ENCODE results near the gene SMIM3. TPM values are rescaled to one million over a fixed set of nuclear protein-coding genes. Genes with fewer than 3 reads are reported as not detected.

Gene SMIM3
- total RNA-seq, 1 donor from 2014 or later = 177 TPM

DNA sequence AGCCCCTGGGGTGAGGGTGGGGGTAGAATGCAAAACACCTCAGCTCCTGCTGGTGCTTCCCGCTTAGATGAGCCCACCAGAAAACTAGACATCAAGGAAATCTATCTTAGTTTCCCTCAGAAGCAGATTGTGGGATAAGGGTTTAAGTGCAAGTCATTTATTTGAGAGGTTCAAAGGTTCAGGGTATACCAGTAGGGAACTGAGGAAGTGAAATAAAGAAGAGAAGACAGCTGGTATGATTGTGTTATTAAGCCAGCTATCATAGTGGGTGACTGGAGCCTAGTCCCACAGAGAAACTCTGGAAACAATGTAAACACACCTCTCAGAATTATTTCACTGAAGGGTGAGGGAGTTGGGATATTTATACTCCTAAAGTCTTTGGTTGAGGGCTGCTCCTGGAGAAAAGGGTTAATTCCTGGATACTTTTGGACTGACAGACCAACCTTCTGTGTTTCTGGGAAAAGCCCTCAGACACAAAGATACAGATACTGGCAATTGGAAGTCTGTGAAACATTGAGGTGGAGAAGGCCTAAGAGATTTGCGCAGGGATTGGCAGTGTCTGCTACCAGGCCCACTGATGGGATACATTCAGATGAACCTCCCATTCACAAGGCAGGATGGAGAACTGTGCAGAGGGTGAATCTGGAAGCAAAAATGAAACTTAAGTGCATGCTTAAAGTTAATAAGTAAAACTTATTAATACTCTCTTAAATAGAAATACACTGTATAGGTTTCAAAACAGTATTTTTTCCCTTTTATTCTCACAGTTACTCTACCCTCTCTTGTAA is 13.4 kb upstream of the SMIM3 start:
- no peak for DNase-seq (ENCODE audit: low spot score)

DNA sequence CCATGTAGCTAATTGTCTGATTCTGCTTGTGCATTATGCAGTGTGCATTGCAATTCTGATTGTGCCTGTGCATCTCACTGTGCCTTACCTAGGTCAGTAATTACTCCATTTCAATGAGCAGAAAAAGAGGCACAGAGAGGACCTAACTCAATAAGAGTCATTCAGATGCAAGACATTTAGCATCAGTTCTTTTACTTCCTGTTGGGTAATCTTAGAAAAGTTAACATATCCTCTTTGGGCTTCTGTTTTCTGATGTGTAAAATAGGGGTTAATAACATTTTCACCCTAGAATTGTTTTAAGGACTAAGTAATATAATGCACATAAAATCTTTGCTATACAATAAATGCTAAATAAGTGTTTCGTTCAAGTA is 12.8 kb upstream of the SMIM3 start:
- no peak for DNase-seq (ENCODE audit: low spot score)

DNA sequence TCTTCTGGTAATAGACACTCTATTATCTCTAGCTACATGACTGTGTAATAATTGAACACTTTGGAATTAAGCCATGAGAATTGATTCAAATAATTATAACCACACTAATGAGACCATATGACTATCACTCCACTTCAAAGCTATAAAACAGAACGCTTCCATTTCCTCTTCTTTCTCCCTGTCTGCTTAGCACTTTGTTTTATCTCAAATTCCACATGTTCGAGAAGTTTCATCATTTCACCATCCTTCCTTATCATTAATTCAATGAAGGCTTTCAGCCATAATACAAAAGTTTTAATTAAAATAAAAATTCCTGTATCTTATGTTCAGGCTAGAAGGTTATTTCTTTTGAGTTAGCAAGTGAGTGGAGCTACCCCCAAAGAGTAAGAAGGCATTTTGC is 12.3 kb upstream of the SMIM3 start:
- DNase-seq (ENCODE audit: low spot score) = no peak

DNA sequence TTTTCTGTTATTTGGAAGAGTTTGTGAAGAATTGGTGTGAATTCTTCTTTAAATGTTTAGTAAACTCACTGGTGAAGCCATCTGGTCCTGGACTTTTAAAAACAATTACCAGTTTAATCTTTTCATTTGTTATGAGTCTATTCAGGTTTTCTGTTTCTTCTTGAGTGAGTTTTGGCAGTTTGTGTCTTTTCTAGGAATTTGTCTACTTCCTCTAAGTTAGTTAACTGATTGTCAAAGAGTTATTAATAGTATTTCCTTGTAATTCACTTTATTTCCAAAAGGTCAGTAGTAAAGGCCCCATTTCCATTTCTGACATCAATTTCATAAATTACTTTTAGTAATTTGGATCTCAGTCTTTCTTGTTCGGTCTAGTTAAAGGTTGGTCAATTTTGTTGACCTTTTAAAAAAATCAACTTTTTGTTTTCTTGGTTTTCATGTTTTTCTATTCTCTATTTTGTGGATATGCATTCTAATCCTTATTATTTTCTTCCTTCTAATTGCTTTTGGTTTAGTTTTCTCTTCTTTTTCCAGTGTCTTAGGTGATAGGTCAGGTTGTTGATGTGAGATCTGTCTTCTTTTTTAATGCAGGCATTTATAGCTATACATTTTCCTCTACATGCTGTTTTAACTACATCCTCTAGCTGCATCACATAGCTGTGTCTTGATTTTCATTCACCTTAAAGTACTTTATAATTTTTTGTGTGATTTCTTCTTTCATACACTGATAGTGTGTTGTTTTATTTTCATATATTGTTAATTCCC is 7.3 kb upstream of the SMIM3 start:
- DNase-seq (ENCODE audit: low spot score) = no peak

DNA sequence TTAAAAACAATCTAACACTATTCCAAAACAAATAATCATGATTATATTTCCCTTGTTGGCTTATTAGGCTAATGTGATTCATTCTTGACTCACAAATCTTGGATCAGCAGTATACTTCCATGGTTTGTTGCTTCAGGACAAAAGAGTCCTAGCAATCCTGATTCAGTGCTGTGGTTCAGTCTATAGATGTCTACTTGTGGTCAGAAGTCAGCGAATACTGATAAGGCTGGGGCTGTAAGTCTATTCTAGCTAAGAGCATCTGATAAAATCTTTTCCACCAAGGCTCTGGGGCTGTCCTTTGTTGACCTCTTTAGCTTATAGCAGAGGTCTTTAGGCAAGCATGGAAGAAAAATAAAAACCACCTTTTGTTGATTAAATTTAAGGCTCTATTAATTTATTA is 4.4 kb upstream of the SMIM3 start:
- no peak for DNase-seq (ENCODE audit: low spot score)

DNA sequence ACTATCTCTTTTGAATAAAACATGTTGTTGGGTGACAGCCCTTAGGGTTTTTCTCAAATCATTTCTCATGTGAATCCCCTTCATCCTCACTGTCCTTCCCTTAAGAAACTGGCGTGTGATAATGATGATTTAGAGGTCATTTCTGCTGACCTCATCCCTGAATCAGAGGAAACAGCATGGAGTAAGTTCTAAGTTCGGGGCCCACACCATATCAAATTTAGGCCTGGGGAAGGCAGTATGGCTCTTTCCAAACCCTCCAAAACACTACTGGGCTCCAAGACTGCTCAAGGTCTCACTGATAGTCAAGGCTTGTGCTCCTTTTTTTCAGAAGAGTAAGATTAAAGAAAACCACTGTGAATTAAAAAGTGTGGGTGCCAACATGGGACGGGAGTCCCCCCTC is 872 bp upstream of the SMIM3 start:
- no peak for DNase-seq (ENCODE audit: low spot score)

DNA sequence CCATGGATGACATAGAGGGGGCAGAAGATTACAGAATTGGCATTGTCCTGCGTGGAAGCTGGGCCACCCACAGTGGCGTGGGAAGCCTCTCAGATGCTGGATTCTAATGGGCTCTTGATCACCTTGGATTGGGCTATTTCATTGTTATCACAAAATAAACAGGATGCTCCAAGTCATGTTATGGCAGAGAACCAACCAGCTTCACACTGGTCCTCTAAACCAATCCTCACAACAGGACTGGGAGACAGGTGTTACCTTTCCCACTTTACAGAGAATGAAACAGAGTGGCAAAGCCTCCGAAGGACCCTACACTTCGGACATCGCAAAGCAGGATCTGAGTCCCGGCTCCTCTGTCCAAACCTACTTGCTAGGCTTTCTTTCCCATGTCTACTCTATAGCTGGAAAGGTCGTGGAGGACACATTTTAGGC is 455 bp upstream of the SMIM3 start:
- no peak for DNase-seq (ENCODE audit: low spot score)

DNA sequence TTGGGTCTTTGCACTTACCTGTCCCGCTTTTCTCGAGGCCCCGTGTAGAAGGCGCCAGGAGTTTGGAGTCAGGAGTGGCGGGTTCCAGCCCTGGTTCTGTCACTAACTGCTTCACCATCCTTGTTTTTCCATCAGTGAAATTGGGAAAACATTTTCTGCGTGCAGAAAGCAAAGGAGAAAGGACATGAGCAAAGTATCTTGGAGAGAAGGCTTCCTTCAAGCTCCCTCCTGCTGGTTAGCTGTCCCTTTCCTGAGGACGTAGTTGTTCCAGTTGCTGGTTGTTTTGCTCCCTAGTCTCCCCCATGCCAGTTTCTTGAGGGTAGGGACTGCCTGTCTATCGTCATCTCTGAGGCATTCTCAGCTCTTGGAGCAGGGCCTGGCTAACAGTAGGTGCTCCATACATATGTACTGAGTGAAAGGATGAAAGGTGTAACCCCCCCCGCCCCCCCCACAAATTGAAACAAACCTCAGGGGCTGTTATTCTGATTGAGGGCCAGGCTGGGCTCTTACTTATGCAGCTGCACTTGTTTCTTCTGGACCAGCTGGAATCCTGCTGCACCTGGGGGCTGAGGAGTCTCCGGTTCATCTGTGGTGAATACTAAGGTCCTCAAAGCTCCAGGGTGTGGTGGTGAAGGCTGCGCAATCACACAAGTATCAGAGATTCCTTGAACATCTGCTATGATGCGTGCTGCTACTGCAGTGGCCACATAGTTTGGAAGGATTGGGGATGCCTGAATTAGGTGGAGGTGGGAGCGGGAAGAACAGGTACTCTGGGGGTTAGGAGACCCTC is 1.0 kb downstream of the SMIM3 start:
- no peak for DNase-seq (ENCODE audit: low spot score)

DNA sequence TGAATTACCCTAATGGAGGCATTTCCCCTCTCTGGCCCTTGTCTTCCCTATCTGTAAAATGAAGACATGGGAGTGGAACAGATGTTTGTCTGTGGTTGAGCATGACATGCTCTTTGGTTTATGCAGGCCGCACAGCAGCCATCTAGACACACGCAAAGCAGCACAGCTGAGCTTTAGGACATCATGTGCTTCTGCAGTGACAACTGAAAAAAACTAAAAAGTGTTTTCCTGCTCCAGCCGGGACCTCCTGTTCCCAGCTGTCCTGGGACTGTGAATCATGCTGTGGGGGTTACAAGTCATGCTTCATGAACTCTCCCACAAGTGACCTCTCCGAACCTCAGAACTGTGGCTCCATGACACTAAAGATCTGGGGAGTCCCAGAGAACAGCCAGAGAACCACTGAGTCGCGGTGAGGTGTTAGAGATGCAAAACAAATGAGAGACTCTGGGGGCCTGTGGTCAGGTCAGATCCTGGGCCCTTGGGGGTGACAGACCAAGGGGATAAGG is 1.7 kb downstream of the SMIM3 start:
- no peak for DNase-seq (ENCODE audit: low spot score)

DNA sequence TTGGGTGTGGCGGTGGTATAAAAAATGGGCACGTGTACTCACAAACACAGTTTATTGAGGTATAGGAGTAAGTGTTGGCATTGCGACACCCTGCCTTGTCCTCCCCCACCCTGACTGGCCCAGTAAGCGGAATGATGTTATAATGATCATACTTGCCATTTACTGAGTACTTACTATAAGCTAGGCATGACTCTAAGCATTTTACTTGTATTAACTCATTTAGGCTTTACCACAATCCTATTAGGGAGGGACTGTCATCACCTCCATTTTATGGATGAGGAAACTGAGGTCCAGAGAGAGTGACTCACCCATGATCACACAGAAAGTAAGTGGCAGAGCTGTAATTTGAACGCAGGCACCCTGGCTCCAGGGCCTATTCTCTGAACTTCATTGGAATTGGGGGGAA is 2.3 kb downstream of the SMIM3 start:
- DNase-seq (ENCODE audit: low spot score) = no peak

DNA sequence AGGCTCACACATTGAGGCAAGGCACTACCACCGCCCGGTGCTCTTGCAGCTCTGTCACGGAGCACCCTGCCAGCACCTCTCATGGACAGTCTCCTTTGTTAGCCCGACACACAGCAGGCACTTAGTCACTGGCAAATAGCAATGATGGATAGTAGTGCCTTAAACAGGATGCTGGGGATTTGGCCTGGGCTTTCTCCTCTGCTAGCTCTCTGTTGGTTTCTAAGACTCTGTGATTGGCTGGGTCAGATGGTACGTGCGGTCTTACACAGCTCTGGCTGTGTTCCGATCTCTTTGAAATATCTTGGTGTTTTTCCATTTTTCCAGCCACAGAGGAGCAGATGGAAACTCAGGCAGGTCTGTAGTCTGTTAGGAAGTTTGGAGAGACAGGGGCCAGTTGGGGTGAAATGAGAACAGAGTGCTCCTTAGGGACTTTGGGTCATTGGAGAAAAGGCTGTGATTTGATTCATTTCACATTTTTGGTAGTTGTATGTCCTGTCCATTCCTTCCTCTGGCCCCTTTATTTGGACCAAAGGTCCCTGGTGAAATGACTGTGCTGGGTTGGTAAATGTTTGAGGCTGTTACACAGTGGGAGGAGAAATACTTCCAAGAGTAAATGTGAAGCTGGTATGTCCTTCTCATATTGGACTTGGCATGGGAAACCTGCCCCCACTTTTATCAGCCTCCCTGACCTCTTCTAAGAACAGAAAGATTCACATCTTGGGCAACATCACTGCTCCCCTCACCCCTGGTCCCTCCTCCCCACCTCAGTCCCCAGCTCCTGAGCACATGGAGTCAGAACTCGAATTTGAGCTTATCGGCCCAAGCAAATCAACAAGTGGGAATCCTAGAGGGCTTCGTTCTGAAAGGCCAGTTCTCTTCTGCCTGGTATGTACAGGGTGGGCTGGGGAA is 3.4 kb downstream of the SMIM3 start:
- DNase-seq (ENCODE audit: low spot score) = no peak

DNA sequence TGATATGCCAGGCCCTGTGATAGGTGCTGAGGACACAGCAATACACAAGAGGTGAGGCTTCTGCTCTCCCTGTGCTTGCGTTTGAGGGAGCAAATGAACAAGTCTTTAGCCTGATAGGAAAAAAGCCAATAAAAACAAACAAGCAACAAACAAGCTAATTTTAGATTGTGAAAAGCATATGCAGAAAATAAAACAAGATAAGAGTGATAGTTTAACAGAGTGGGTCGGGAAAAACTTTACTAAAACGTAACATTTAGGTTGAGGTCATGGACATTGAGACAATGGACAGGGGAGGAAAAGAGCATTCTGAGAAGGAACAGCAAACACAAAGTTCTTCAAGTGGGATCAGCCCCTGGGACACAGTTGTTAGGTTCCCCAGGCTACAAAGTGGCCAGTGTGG is 4.3 kb downstream of the SMIM3 start:
- DNase-seq (ENCODE audit: low spot score) = no peak

DNA sequence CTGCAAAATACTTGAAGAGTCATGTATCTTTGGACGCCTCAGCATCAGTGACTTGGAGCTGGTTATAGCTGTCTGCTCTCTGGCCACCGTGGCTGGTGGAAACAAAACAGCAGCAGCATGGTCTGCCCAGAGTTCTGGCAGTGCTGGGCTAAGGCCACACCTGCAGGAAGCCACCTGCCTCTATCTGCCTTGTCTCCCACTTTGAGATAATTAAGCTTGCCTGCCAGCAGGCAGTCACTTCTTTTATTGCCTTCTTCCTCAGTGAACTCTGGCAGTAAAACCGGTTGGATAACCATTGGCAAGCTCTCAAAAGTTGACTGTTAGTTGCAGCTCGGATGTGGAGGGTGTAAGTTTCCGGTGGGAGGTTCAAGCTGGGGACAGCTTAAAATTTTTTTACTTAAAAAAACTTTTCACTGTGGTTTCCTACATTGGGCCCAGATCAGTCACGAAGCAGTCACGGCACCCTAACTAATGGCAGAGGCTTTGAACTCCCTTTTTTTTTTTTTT is 4.9 kb downstream of the SMIM3 start:
- DNase-seq (ENCODE audit: low spot score) = no peak

DNA sequence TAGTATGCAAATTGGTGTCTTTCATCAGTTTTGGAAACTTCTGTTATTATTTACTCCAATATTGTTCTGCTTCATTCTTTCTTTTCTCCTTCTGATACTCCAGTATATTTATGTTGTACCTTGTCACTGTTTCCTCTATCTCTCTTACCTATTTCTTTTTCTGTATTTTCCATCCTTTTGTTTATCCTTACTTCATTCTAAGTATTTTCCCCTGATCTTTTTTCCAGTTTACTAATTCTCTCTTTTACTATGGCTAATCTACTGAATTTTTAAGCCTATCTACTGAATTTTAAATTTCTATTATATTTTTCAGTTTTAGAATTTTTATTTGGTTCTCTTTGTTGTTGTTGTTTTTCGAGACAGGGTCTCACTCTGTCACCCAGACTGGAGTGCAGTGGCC is 7.4 kb downstream of the SMIM3 start:
- no peak for DNase-seq (ENCODE audit: low spot score)

DNA sequence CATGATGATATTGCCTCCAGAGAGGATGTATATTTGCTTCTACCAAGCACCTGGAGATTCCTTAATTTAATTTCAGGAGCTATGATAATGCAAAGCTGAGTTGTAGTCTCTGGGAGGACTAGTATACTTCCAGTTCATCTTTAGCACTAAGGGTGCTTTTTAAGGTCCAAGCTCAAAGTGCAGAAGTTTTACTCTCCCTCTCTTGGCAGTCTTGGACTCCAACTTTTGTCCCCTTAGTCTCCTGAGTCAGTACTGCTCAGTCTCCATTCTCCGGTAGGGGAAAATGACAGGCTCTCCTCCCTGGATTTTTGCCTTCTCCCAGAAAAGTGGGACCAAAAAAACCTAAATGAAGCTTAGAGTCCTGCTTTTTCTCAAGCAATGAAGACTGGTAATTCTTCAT is 8.3 kb downstream of the SMIM3 start:
- DNase-seq (ENCODE audit: low spot score) = no peak

DNA sequence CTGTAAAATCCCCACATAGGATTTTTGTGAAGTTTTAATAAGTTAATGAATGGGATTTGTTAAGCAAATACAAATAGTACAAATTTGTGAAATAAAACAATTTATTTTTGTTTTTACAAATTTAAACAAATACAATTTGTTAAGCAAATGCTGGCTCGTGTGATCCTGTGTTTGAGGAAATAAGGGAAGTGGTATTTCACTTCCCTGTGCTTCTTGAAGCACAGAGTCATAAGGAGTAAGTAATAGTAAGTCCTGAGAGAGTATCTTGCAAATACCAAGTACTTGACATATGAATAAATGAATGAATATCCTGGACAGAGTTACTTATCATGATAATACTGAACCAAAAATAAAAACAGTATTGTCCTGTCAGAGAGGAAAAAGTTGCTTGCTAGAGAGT is 9.1 kb downstream of the SMIM3 start:
- no peak for DNase-seq (ENCODE audit: low spot score)

DNA sequence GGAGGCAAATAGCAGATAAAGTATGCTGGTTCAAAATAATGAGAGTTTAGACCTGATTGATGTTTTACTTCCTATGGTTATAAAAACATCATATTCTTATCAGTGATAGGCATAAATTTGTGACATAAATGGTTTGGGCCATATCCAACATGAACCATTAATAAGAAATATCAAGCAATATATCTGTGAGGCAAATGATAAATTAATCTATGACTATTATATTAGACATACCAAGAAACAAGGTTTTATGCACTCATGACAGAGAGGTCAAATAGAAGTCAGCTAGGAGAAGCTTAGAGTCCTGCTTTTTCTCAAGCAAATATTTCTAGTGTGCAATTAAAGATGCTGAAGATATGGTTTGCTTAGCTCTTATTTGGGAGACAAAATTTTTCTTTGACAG is 10.4 kb downstream of the SMIM3 start:
- DNase-seq (ENCODE audit: low spot score) = no peak

DNA sequence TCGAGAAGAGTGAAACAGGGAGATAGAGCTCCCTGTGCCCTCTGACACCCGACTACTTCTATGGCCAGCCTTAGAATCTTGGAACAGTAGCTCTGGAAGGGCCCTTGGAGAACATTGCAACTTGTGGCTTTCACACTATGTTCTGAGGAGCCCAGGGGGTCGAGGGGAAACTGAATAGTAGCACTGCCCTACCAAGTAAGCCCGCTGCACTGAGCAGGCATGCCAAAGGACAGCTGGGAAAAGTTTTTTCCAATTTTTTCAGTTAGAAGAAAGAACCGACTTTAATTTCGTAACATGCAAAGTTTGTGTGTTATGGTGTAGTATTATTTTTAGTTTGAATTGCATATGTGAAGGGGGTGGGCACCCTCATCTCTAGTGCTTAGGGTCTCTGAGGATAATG is 10.9 kb downstream of the SMIM3 start:
- DNase-seq (ENCODE audit: low spot score) = no peak

DNA sequence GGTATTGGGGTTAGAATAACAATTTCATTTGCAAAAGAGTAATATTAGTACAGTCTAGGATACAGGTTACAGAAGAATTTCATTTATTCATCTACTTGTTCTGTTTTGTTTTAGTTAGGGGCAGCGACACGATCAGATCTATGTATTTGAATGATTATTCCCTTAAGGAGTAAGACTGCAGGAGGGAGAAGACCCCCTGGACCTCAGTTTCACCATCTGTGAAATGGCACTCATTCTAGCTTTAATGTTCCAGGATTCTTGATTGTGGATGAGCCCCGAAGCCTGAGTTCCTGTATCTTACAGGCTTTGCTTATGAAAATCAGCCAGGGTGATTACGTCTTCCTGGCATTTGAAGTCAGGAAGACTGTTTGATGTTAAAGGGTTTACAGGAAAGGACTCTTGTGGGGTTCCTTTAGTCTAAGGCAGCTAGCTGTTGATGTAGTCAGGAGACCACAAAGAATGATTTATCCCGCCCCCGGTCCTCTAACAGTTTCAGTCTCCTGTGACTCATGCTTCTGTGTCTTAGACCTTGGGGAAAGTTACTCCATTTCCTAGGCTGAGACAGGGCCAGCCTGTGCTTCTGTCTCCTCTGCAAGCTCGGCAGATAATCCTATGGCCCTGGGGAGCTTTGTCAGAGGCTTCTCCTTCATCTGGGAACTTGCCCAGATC is 11.5 kb downstream of the SMIM3 start:
- DNase-seq (ENCODE audit: low spot score) = no peak

DNA sequence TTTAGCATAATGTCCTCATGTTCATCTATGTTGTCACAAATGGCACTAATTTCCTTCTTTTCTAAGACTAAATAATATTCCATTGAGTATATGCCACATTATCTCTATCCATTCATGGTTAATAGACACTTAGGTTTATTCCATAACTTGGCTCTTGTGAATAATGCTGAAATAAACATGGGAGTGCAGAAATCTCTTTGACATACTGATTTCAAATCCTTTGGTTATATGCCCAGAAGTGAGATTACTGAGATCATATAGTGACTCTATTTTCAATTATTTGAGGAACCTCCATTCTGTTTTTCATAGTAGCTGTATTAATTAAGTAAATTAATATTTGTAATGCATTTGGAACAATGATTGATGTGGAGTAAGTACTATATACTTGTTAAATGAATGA is 13.0 kb downstream of the SMIM3 start:
- DNase-seq (ENCODE audit: low spot score) = no peak
